ENCODE measurements around the gene LAIR1. TPM values are rescaled to one million over a fixed set of nuclear protein-coding genes. Genes with fewer than 3 reads are reported as not detected.

LAIR1 gene
- total and polyA plus RNA-seq, 2 experiments from 2014 or later = 0.20 to 2.2 TPM

DNA sequence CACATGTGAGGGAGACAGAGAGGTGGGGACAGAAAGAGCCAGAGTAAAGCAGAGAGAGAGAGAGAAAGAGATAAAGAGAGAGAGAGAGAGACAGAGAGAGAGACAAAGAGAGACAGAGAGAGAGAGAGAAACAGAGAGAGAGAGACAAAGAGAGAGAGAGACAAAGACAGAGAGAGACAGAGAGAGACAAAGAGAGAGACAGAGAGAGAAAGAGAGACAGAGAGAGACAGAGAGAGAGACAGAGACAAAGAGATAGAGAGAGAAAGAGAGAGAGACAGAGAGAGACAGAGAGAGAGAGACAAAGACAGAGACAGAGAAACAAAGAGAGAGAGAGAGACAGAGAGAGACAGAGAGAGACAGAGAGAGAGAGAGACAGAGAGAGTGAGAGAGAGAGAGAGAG lies 46.3 kb upstream of the LAIR1 start:
- H3K36me3 ChIP-seq (replicated peaks; ENCODE audit: insufficient read depth, low read depth) = no peaks in the 10 kb centered on the region
- H3K27me3 ChIP-seq = peaks cover 18% of the 10 kb centered on the region
- no peak overlapping the region for H3K4me3 ChIP-seq
- H3K9me2 ChIP-seq (replicated peaks; ENCODE audit: insufficient read depth) = no peaks in the 10 kb centered on the region
- no peak overlapping the region for H3K27ac ChIP-seq
- H2AFZ ChIP-seq = no peak overlapping the region
- no peaks in the 10 kb centered on the region for H3K79me2 ChIP-seq
- no peaks in the 10 kb centered on the region for H3K4me1 ChIP-seq (ENCODE audit: insufficient read depth)
- H3K4me2 ChIP-seq = no peak overlapping the region
- H4K20me1 ChIP-seq (ENCODE audit: insufficient read depth, poor library complexity, severe bottlenecking) = no peaks in the 10 kb centered on the region
- H3K9me3 ChIP-seq (ENCODE audit: low read depth) = no peaks in the 10 kb centered on the region
- DNase-seq (ENCODE audit: low spot score) = no peak
- TF ChIP-seq EZH2phosphoT487 (IDR thresholded peaks at IDR 0.05; ENCODE audit: low read depth, severe bottlenecking, unreplicated experiment) (no peak), EZH2 (IDR thresholded peaks at IDR 0.05; ENCODE audit: borderline replicate concordance) (no peak)
- TF ChIP-seq, protein P1, sequence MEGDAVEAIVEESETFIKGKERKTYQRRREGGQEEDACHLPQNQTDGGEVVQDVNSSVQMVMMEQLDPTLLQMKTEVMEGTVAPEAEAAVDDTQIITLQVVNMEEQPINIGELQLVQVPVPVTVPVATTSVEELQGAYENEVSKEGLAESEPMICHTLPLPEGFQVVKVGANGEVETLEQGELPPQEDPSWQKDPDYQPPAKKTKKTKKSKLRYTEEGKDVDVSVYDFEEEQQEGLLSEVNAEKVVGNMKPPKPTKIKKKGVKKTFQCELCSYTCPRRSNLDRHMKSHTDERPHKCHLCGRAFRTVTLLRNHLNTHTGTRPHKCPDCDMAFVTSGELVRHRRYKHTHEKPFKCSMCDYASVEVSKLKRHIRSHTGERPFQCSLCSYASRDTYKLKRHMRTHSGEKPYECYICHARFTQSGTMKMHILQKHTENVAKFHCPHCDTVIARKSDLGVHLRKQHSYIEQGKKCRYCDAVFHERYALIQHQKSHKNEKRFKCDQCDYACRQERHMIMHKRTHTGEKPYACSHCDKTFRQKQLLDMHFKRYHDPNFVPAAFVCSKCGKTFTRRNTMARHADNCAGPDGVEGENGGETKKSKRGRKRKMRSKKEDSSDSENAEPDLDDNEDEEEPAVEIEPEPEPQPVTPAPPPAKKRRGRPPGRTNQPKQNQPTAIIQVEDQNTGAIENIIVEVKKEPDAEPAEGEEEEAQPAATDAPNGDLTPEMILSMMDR (IDR thresholded peaks at IDR 0.05; ENCODE audit: poor library complexity) = no peak

DNA sequence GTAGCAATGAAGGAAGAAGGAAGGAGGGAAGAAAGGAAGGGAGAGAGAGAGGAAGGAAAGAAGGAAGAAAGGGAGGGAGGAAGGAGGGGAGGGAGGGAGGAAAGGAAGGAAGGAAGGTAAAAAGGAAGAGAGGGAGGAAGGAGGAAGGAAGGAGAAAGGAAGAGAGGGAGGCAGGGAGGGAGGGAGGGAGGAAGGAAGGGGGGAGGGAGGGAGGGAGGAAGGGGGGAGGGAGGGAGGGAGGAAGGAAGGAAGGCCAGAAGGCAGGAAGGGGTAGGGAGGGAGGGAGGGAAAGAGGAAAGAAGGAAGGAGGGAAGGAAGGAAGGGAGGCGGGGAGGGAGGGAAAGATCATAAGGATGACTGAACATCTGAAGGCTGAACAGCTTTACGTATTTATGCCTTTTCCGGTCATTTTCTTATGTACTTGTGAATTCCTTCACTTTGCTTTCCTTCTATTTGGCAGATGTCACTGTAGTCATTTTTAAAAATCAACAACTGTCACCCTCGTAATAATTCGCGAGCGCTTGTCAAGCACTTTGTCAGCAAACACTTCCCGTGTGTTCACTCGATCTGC lies 43.8 kb upstream of the LAIR1 start:
- H3K4me2 ChIP-seq = no peak overlapping the region
- H2AFZ ChIP-seq = no peak overlapping the region
- DNase-seq (ENCODE audit: low spot score) = no peak
- no peaks in the 10 kb centered on the region for H3K36me3 ChIP-seq (replicated peaks; ENCODE audit: insufficient read depth, low read depth)
- WGBS (ENCODE audit: low lambda C conversion rate, missing lambda C conversion rate) = 85% methylated on average over 8 of the region's 9 CpGs
- no peaks in the 10 kb centered on the region for H4K20me1 ChIP-seq (ENCODE audit: insufficient read depth, poor library complexity, severe bottlenecking)
- H3K4me3 ChIP-seq = no peak overlapping the region
- H3K27ac ChIP-seq = no peak overlapping the region
- H3K9me3 ChIP-seq (ENCODE audit: low read depth) = no peaks in the 10 kb centered on the region
- no peaks in the 10 kb centered on the region for H3K4me1 ChIP-seq (ENCODE audit: insufficient read depth)
- no peaks in the 10 kb centered on the region for H3K27me3 ChIP-seq
- no peaks in the 10 kb centered on the region for H3K79me2 ChIP-seq
- TF ChIP-seq EZH2 (IDR thresholded peaks at IDR 0.05; ENCODE audit: borderline replicate concordance) (no peak), EZH2phosphoT487 (IDR thresholded peaks at IDR 0.05; ENCODE audit: low read depth, severe bottlenecking, unreplicated experiment) (no peak)
- TF ChIP-seq, protein P1 (IDR thresholded peaks at IDR 0.05; ENCODE audit: poor library complexity) = no peak
- H3K9me2 ChIP-seq (replicated peaks; ENCODE audit: insufficient read depth) = no peaks in the 10 kb centered on the region

DNA sequence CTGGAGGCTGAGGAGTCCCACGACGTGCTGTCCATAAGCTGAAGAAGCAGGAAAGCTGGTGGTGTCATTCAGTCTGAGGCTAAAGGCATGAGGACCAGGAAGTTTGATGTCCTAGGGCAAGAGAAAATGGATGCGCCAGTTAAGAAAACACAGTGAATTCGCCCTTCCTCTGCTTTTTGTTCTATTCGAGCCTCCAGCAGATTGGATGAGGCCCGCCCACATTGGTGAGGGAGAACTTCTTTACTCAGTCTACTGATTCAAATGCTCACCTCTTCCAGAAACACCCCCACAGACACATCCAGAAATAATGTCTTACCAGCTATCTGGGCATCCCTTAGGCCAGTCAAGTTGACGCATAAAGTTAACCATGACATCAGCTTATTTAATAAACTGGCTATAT lies 43.0 kb upstream of the LAIR1 start:
- 86% methylated on average over 7 of the region's 7 CpGs for whole genome bisulfite sequencing (ENCODE audit: low lambda C conversion rate, missing lambda C conversion rate)
- H3K9me2 ChIP-seq (replicated peaks; ENCODE audit: insufficient read depth) = no peaks in the 10 kb centered on the region
- H3K36me3 ChIP-seq (replicated peaks; ENCODE audit: insufficient read depth, low read depth) = no peaks in the 10 kb centered on the region

More for the DNA sequence above, 43.0 kb upstream of the LAIR1 start:
- no peaks in the 10 kb centered on the region for H3K79me2 ChIP-seq
- H3K4me1 ChIP-seq (ENCODE audit: insufficient read depth) = no peaks in the 10 kb centered on the region
- no peak overlapping the region for H2AFZ ChIP-seq
- no peak overlapping the region for H3K4me3 ChIP-seq
- H3K9me3 ChIP-seq (ENCODE audit: low read depth) = no peaks in the 10 kb centered on the region
- H3K4me2 ChIP-seq = no peak overlapping the region
- TF ChIP-seq, protein P1 (IDR thresholded peaks at IDR 0.05; ENCODE audit: poor library complexity) = no peak
- no peaks in the 10 kb centered on the region for H4K20me1 ChIP-seq (ENCODE audit: insufficient read depth, poor library complexity, severe bottlenecking)
- H3K27me3 ChIP-seq = no peaks in the 10 kb centered on the region
- no peak for DNase-seq (ENCODE audit: low spot score)
- H3K27ac ChIP-seq = no peak overlapping the region

Measured in hepatocyte (in vitro differentiated cells).